Neutrophil (primary cell): ENCODE measurements around the gene OR5D18.
"Not testable (repeated sequence)": the region's sequence is repeated elsewhere in the genome, so short reads cannot be mapped to it uniquely, and the experiment has no call there.

Experiments
- H3K27ac ChIP-seq: fragments of 200-600 bp; sonication (generic); 2 replicates; pipeline ENCODE4 v1.5.1; 2016; ENCODE audit warnings: mild to moderate bottlenecking, moderate library complexity
- H3K27me3 ChIP-seq: fragments of 200-600 bp; sonication (generic); 2 replicates; pipeline ENCODE4 v1.6.0; 2016; ENCODE audit warnings: mild to moderate bottlenecking
- H3K36me3 ChIP-seq: fragments of 200-600 bp; sonication (generic); 2 replicates; pipeline ENCODE4 v1.5.1; 2017
- H3K4me1 ChIP-seq, 2 experiments: fragments of 200-600 bp in 1 of 2; sonication (generic) in 1 of 2; 1 replicate in 1 of 2; 2 replicates in 1 of 2; pipeline versions ENCODE4 v1.5.1 to v1.6.1; 2013 to 2016; ENCODE audit warnings: low read depth in 1 of 2, low read length in 1 of 2, mild to moderate bottlenecking in 1 of 2, moderate library complexity in 1 of 2; ENCODE audit not compliant: control insufficient read depth in 1 of 2, insufficient read depth in 1 of 2
- H3K4me3 ChIP-seq, 2 experiments: fragments of 200-600 bp in 1 of 2; sonication (generic) in 1 of 2; 1 replicate in 1 of 2; 2 replicates in 1 of 2; pipeline ENCODE4 v1.5.1; 2013 to 2016; ENCODE audit warnings: low read depth in 1 of 2, low read length in 1 of 2, mild to moderate bottlenecking in 1 of 2, moderate library complexity in 1 of 2
- H3K9me3 ChIP-seq: fragments of 200-600 bp; sonication (generic); 2 replicates; pipeline ENCODE4 v1.5.1; 2016
- TF ChIP-seq, protein P1 (sequence below): fragments of 200-600 bp; sonication (generic); IDR thresholded peaks from 2 replicates; pipeline ENCODE4 v1.5.1; 2016; ENCODE audit warnings: antibody characterized with exemption

Gene OR5D18

DNA sequence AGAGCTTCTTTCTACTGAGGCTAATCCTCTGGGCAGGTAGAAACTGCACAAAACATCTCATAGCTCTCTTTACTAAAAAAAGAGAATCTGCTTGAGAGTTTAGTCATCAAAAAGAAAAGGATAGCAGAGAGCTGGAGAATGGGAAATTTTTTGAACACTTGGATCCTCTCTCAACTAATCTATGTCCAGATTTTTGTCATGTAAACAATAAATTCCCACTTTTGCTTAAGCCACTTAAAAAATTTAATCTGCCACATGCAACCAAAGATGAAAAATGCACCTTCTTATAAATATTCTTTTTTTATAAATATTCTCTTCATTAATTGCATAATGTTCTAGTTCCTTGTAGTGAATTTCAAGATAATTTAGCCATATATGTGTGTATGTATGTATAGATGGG lies 29.6 kb downstream of the OR5D18 start:
- Histone ChIP-seq H3K4me1 (no peaks in the 10 kb centered on the region), H3K9me3 (no peaks in the 10 kb centered on the region), H3K27me3 (no peaks in the 10 kb centered on the region), H3K36me3 (no peaks in the 10 kb centered on the region), H3K27ac (no peak overlapping the region), H3K4me3 (no peak overlapping the region)
- TF ChIP-seq, protein P1, sequence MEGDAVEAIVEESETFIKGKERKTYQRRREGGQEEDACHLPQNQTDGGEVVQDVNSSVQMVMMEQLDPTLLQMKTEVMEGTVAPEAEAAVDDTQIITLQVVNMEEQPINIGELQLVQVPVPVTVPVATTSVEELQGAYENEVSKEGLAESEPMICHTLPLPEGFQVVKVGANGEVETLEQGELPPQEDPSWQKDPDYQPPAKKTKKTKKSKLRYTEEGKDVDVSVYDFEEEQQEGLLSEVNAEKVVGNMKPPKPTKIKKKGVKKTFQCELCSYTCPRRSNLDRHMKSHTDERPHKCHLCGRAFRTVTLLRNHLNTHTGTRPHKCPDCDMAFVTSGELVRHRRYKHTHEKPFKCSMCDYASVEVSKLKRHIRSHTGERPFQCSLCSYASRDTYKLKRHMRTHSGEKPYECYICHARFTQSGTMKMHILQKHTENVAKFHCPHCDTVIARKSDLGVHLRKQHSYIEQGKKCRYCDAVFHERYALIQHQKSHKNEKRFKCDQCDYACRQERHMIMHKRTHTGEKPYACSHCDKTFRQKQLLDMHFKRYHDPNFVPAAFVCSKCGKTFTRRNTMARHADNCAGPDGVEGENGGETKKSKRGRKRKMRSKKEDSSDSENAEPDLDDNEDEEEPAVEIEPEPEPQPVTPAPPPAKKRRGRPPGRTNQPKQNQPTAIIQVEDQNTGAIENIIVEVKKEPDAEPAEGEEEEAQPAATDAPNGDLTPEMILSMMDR = no peak

DNA sequence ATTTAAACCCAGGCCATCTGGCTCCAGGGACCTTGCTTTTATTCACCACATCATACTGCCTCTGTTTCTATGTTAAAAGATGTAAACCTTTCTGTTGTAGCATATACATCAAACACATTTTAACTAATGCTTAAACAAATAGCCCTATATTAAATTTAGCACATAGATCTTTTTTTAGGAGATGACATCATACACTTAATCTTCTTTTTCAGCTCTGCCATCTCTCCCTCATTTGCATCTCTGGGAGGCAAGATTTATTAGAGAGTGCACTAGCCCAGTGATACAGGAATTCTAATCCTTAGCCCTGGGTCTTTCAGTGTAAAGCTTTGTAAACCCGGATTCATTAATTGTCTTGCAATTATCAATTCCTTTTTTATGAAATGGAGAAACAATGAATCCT lies 32.7 kb downstream of the OR5D18 start:
- H3K36me3 ChIP-seq = no peaks in the 10 kb centered on the region
- no peak overlapping the region for H3K4me3 ChIP-seq
- H3K27me3 ChIP-seq = no peaks in the 10 kb centered on the region
- no peaks in the 10 kb centered on the region for H3K9me3 ChIP-seq
- TF ChIP-seq, protein P1 = no peak
- no peaks in the 10 kb centered on the region for H3K4me1 ChIP-seq
- H3K27ac ChIP-seq = no peak overlapping the region

- Histone ChIP-seq H3K27me3 (no peaks in the 10 kb centered on the region), H3K4me3 (no peak overlapping the region), H3K36me3 (no peaks in the 10 kb centered on the region), H3K27ac (no peak overlapping the region), H3K9me3 (no peaks in the 10 kb centered on the region), H3K4me1 (no peaks in the 10 kb centered on the region)
- TF ChIP-seq, protein P1 = no peak
Observed at GRCh38 chr11:55854704-55855103, 35.3 kb downstream of the OR5D18 start.

GRCh38 chr11:55867354-55867753 lies 47.9 kb downstream of the OR5D18 start:
- H3K36me3 ChIP-seq, H3K4me1 ChIP-seq, H3K9me3 ChIP-seq, H3K4me3 ChIP-seq, H3K27ac ChIP-seq, H3K27me3 ChIP-seq: not testable (repeated sequence)
